B cell (primary cell): ENCODE results near the gene TENT5A. TPM values are rescaled to one million over a fixed set of nuclear protein-coding genes. Genes with fewer than 3 reads are reported as not detected.

Experiments
- ATAC-seq: fragments of 200-7000 bp; cut with Tn5 transposase; one replicate; pipeline ENCODE4 v1.10.0; 2021; ENCODE audit warnings: low read depth, mild to moderate bottlenecking, moderate number of reproducible peaks, moderate library complexity
- CTCF ChIA-PET: fragments of 350-600 bp; sonication (Branson Sonifier 250); formaldehyde crosslinking; loops from one replicate; lab custom pipeline; 2021; ENCODE audit warnings: antibody characterized with exemption, inconsistent platforms; lab: Charles Lee
- POLR2A ChIA-PET: fragments of 350-600 bp; sonication (Branson Sonifier 250); formaldehyde crosslinking; loops from one replicate; lab custom pipeline; 2021; ENCODE audit warnings: antibody characterized with exemption; lab: Charles Lee
- DNase-seq: peaks from one replicate; pipeline ENCODE4 v3.0.0; 2013
- H2AFZ ChIP-seq: 2 replicates; pipeline ENCODE4 v1.6.1; 2012; ENCODE audit warnings: mild to moderate bottlenecking, low read depth, low read length; ENCODE audit not compliant: insufficient read depth, poor library complexity, severe bottlenecking
- H3K27ac ChIP-seq, 2 donors: 1 replicate in 1 of 2; 2 replicates in 1 of 2; pipeline ENCODE4 v1.5.1; 2012 to 2013; ENCODE audit warnings: low read length in 2 of 2, mild to moderate bottlenecking in 2 of 2, moderate library complexity in 1 of 2
- H3K27me3 ChIP-seq, 4 experiments: fragments of 200-600 bp in 1 of 4; sonication (generic) in 1 of 4; replicated peaks in 1 of 4; 1 replicate in 2 of 4; 2 replicates in 2 of 4; pipeline versions ENCODE4 v1.6.1 to v1.7.0; 2013 to 2016; ENCODE audit warnings: low read length in 3 of 4, mild to moderate bottlenecking in 2 of 4, mixed read lengths in 1 of 4, moderate library complexity in 1 of 4; ENCODE audit not compliant: insufficient read depth in 4 of 4, control insufficient read depth in 3 of 4; ENCODE audit errors: control extremely low read depth in 1 of 4
- H3K36me3 ChIP-seq, 2 experiments: replicated peaks in 1 of 2; 1 replicate in 1 of 2; 2 replicates in 1 of 2; pipeline versions ENCODE4 v1.6.1 to v1.7.1; 2013; ENCODE audit warnings: low read length in 1 of 2; ENCODE audit not compliant: insufficient read depth in 2 of 2, control insufficient read depth in 1 of 2; ENCODE audit errors: control extremely low read depth in 1 of 2, extremely low read depth in 1 of 2
- H3K4me1 ChIP-seq, 2 donors: fragments of 200-600 bp in 1 of 2; sonication (generic) in 1 of 2; 1 replicate in 1 of 2; 2 replicates in 1 of 2; pipeline versions ENCODE4 v1.5.1 to v1.6.1; 2013 to 2017; ENCODE audit warnings: low read length in 2 of 2; ENCODE audit not compliant: control insufficient read depth in 2 of 2, insufficient read depth in 2 of 2
- H3K4me2 ChIP-seq: replicated peaks from 2 replicates; pipeline ENCODE3; 2012; ENCODE audit warnings: mild to moderate bottlenecking, low read depth, low read length; ENCODE audit not compliant: poor library complexity, severe bottlenecking
- H3K4me3 ChIP-seq, 5 experiments: fragments of 200-600 bp in 1 of 5; sonication (generic) in 1 of 5; 1 replicate in 3 of 5; 2 replicates in 2 of 5; pipeline versions ENCODE4 v1.5.1 to v1.7.0; 2011 to 2016; ENCODE audit warnings: low read length in 4 of 5, mild to moderate bottlenecking in 4 of 5, low read depth in 2 of 5, control low read depth in 1 of 5, moderate library complexity in 1 of 5; ENCODE audit not compliant: insufficient read depth in 1 of 5; ENCODE audit errors: control extremely low read depth in 1 of 5, extremely low read depth in 1 of 5
- H3K79me2 ChIP-seq: fragments of 200-600 bp; sonication (generic); one replicate; pipeline ENCODE4 v1.6.0; 2016; ENCODE audit warnings: low read length; ENCODE audit not compliant: control insufficient read depth, insufficient read depth
- H3K9ac ChIP-seq: fragments of 200-600 bp; sonication (generic); 2 replicates; pipeline ENCODE4 v1.6.1; 2017; ENCODE audit warnings: mild to moderate bottlenecking, low read length, moderate library complexity
- H3K9me3 ChIP-seq, 3 donors: one replicate each; pipeline versions ENCODE4 v1.6.1 to v1.7.1; 2013; ENCODE audit warnings: low read length in 2 of 3; ENCODE audit not compliant: control insufficient read depth in 2 of 3, insufficient read depth in 1 of 3; ENCODE audit errors: control extremely low read depth in 1 of 3
- H4K20me1 ChIP-seq: 2 replicates; pipeline ENCODE4 v1.6.0; 2012; ENCODE audit warnings: mild to moderate bottlenecking, low read length; ENCODE audit not compliant: insufficient read depth, control insufficient read depth, poor library complexity, severe bottlenecking
- H3K27ac Mint-ChIP-seq: one replicate; pipeline ENCODE4 v1.8.0; 2021; ENCODE audit warnings: mixed read lengths
- H3K27me3 Mint-ChIP-seq: one replicate; pipeline ENCODE4 v1.8.0; 2021; ENCODE audit warnings: mixed read lengths
- H3K4me1 Mint-ChIP-seq: one replicate; pipeline ENCODE4 v1.8.0; 2021; ENCODE audit warnings: mixed read lengths
- H3K4me3 Mint-ChIP-seq: one replicate; pipeline ENCODE4 v1.8.0; 2021; ENCODE audit warnings: mixed read lengths
- H3K9me3 Mint-ChIP-seq: one replicate; pipeline ENCODE4 v1.8.0; 2022; ENCODE audit warnings: mixed read lengths; ENCODE audit not compliant: insufficient read depth
- EZH2 ChIP-seq: IDR thresholded peaks from 2 replicates; pipeline ENCODE4 v1.6.1; 2012; ENCODE audit warnings: borderline replicate concordance, low read depth, mild to moderate bottlenecking, moderate library complexity, low read length; ENCODE audit not compliant: insufficient read depth, poor library complexity, severe bottlenecking
- WGBS: methylation state at CpG from one replicate; pipeline ENCODE4 v1.1.5; 2013; ENCODE audit warnings: missing lambda C conversion rate; ENCODE audit not compliant: insufficient coverage; 5-methylcytosine and 5-hydroxymethylcytosine counted together
- intact Hi-C: fragments of 100-400 bp; cut with micrococcal nuclease; formaldehyde crosslinking; loops from one replicate; pipeline ENCODE4 v1.10.0; 2022
- polyA plus RNA-seq: library from polyadenylated mRNA; depleted of rRNA; stranded (reverse); fragments of >200 nt; gene quantifications from 2 replicates; pipeline ENCODE4 v1.2.3, GENCODE V29; 2012
- total RNA-seq, 2 donors: library from RNA; stranded (reverse); fragments of 120-200 nt in 1 of 2; gene quantifications; 1 replicate in 1 of 2; 2 replicates in 1 of 2; pipeline versions ENCODE4 v1.2.3 to v1.2.4, GENCODE V29; 2013 to 2022
- TF ChIP-seq, protein P1 (sequence below): fragments of 200-600 bp; IDR thresholded peaks from one replicate; pipeline ENCODE4 v1.8.0; 2022; ENCODE audit warnings: antibody characterized with exemption, mild to moderate bottlenecking

Gene TENT5A
- total and polyA plus RNA-seq, 2 donors (not counting 1 experiment from before 2014, with no cell fraction given), result 3.9 to 9.4 TPM

DNA sequence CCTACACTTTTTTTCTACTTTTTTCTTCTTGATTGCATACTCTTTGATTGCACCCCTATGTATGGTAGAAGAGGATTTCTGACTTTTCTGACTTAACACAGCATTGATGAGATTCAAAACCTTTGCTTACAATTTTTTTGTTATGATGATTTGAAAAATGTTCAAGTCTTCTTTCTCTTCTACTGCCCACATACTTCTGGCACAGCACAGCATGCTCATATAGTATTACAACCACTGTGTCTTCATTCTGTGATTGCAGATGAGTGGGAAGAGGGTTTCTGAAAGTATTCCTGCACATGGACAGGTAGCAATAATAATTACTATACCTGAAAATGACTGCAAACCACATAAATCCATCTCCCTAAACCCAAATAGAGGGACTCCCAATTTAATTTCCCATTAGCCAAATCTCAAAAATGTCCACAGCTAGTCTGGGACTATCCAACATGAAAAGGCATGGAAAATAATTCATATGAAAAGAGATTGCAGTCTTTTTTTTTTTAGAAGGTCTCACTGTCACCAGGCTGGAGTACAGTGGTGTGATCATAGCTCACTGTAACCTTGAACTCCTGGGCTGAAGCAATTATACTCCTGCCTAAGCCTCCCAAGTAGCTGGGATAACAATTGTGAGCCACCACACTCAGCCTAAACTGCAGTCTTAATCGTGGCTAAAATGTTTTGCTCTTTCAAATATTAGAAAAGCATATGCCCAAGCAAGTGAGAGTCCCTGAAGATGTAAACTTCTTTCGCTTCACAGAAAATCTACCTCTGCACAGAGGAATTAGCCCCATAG is 15.9 kb upstream of the TENT5A start:
- POLR2A ChIA-PET, result no interaction called here

More for the DNA sequence above, 15.9 kb upstream of the TENT5A start:
- 40% methylated on average over 1 of the region's 2 CpGs for WGBS
- H4K20me1 ChIP-seq, result no peaks in the 10 kb centered on the region
- no peaks in the 10 kb centered on the region for H3K9me3 Mint-ChIP-seq
- H3K27me3 ChIP-seq, result peaks cover 0 to 3% (median 0%) of the 10 kb centered on the region in 4 experiments
- no peaks in the 10 kb centered on the region for H3K4me1 ChIP-seq
- peaks cover 15% of the 10 kb centered on the region for H3K27me3 Mint-ChIP-seq
- TF ChIP-seq, protein P1, sequence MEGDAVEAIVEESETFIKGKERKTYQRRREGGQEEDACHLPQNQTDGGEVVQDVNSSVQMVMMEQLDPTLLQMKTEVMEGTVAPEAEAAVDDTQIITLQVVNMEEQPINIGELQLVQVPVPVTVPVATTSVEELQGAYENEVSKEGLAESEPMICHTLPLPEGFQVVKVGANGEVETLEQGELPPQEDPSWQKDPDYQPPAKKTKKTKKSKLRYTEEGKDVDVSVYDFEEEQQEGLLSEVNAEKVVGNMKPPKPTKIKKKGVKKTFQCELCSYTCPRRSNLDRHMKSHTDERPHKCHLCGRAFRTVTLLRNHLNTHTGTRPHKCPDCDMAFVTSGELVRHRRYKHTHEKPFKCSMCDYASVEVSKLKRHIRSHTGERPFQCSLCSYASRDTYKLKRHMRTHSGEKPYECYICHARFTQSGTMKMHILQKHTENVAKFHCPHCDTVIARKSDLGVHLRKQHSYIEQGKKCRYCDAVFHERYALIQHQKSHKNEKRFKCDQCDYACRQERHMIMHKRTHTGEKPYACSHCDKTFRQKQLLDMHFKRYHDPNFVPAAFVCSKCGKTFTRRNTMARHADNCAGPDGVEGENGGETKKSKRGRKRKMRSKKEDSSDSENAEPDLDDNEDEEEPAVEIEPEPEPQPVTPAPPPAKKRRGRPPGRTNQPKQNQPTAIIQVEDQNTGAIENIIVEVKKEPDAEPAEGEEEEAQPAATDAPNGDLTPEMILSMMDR, result no peak
- no peak for TF ChIP-seq EZH2
- H3K9me3 ChIP-seq, result no peaks in the 10 kb centered on the region
- CTCF ChIA-PET, result no interaction called here
- H2AFZ ChIP-seq, result no peak overlapping the region
- no peaks in the 10 kb centered on the region for H3K4me1 Mint-ChIP-seq
- DNase-seq (no peak), ATAC-seq (no peak)
- intact Hi-C loops, result no loop called here
- no peak overlapping the region for H3K27ac Mint-ChIP-seq
- no peak overlapping the region for H3K4me3 ChIP-seq
- no peak overlapping the region for H3K4me2 ChIP-seq
- H3K36me3 ChIP-seq, result no peaks in the 10 kb centered on the region
- H3K4me3 Mint-ChIP-seq, result no peak overlapping the region
- H3K9ac ChIP-seq, result no peak overlapping the region
- H3K79me2 ChIP-seq, result no peaks in the 10 kb centered on the region
- H3K27ac ChIP-seq, result no peak overlapping the region
